ENCODE results near the gene HCN3. TPM values are rescaled to one million over a fixed set of nuclear protein-coding genes. Genes with fewer than 3 reads are reported as not detected.

The HCN3 gene
- polyA plus RNA-seq, 1 donor from 2014 or later, result 53.2 TPM

- no peaks in the 10 kb centered on the region for H3F3A ChIP-seq (ENCODE audit: insufficient read depth, low read length, poor library complexity, severe bottlenecking)
- no peaks in the 10 kb centered on the region for H3K36me3 ChIP-seq (ENCODE audit: insufficient read depth, low read length)
- no peak overlapping the region for H3K4me3 ChIP-seq (ENCODE audit: low read length)
- H3K79me2 ChIP-seq (replicated peaks; ENCODE audit: insufficient read depth, low read length), result peaks cover 28% of the 10 kb centered on the region
- H3K9ac ChIP-seq (ENCODE audit: low read length), result no peak overlapping the region
- H3K27me3 ChIP-seq (ENCODE audit: insufficient read depth, low read depth, low read length), result no peaks in the 10 kb centered on the region
- H3K9me3 ChIP-seq (ENCODE audit: low read length), result no peaks in the 10 kb centered on the region
- no peak for TF ChIP-seq SMC3 (conservative IDR thresholded peaks at IDR 0.05; ENCODE audit: poor library complexity)
- TF ChIP-seq MXI1 (conservative IDR thresholded peaks at IDR 0.05; ENCODE audit: poor library complexity, severe bottlenecking), result no peak
- TF ChIP-seq RAD21 (conservative IDR thresholded peaks at IDR 0.05), result no peak
- TF ChIP-seq EP300 (conservative IDR thresholded peaks at IDR 0.05; ENCODE audit: poor library complexity, severe bottlenecking), result no peak
- no peak for TF ChIP-seq EZH2 (IDR thresholded peaks at IDR 0.05; ENCODE audit: borderline replicate concordance, insufficient read depth, low read length, poor library complexity, severe bottlenecking)
- TF ChIP-seq CTCF (IDR thresholded peaks at IDR 0.05; ENCODE audit: poor library complexity, severe bottlenecking), result no peak
- no peak for TF ChIP-seq POLR2AphosphoS5 (IDR thresholded peaks at IDR 0.05)
- TF ChIP-seq TAF1 (IDR thresholded peaks at IDR 0.05; ENCODE audit: low read depth), result no peak
- TF ChIP-seq REST (IDR thresholded peaks at IDR 0.05; ENCODE audit: borderline replicate concordance), result no peak
- H2AFZ ChIP-seq (ENCODE audit: low read depth, low read length), result no peak overlapping the region
- no peaks in the 10 kb centered on the region for H3K9me2 ChIP-seq (ENCODE audit: insufficient read depth, low read length)
- H3K4me2 ChIP-seq (ENCODE audit: low read length), result no peak overlapping the region
- H4K20me1 ChIP-seq (ENCODE audit: insufficient read depth), result no peaks in the 10 kb centered on the region
- H3K27ac ChIP-seq (ENCODE audit: low read length), result no peak overlapping the region
Observed at GRCh38 chr1:155318082-155318481, 40.8 kb downstream of the HCN3 start.

- TF ChIP-seq TAF1 (IDR thresholded peaks at IDR 0.05; ENCODE audit: low read depth), result no peak
- TF ChIP-seq EP300 (conservative IDR thresholded peaks at IDR 0.05; ENCODE audit: poor library complexity, severe bottlenecking), result no peak
- no peak for TF ChIP-seq SMC3 (conservative IDR thresholded peaks at IDR 0.05; ENCODE audit: poor library complexity)
- no peak for TF ChIP-seq REST (IDR thresholded peaks at IDR 0.05; ENCODE audit: borderline replicate concordance)
- TF ChIP-seq RAD21 (conservative IDR thresholded peaks at IDR 0.05), result no peak
- no peak for TF ChIP-seq MXI1 (conservative IDR thresholded peaks at IDR 0.05; ENCODE audit: poor library complexity, severe bottlenecking)
- TF ChIP-seq POLR2AphosphoS5 (IDR thresholded peaks at IDR 0.05), result no peak
- H3K4me3 ChIP-seq (ENCODE audit: low read length), result no peak overlapping the region
- H3K27me3 ChIP-seq (ENCODE audit: insufficient read depth, low read depth, low read length), result no peaks in the 10 kb centered on the region
- no peaks in the 10 kb centered on the region for H3K9me3 ChIP-seq (ENCODE audit: low read length)
- no peaks in the 10 kb centered on the region for H3K9me2 ChIP-seq (ENCODE audit: insufficient read depth, low read length)
- H3K4me2 ChIP-seq (ENCODE audit: low read length), result no peak overlapping the region
- no peak overlapping the region for H2AFZ ChIP-seq (ENCODE audit: low read depth, low read length)
- peaks cover 28% of the 10 kb centered on the region for H3K79me2 ChIP-seq (replicated peaks; ENCODE audit: insufficient read depth, low read length)
- H3K27ac ChIP-seq (ENCODE audit: low read length), result no peak overlapping the region
- H3K9ac ChIP-seq (ENCODE audit: low read length), result no peak overlapping the region
- H3K36me3 ChIP-seq (ENCODE audit: insufficient read depth, low read length), result no peaks in the 10 kb centered on the region
- H4K20me1 ChIP-seq (ENCODE audit: insufficient read depth), result peaks cover 2% of the 10 kb centered on the region
- H3F3A ChIP-seq (ENCODE audit: insufficient read depth, low read length, poor library complexity, severe bottlenecking), result no peaks in the 10 kb centered on the region
Observed at GRCh38 chr1:155319536-155319935, 42.3 kb downstream of the HCN3 start.
